ENCODE measurements around the gene CAP2.

Gene CAP2

DNA sequence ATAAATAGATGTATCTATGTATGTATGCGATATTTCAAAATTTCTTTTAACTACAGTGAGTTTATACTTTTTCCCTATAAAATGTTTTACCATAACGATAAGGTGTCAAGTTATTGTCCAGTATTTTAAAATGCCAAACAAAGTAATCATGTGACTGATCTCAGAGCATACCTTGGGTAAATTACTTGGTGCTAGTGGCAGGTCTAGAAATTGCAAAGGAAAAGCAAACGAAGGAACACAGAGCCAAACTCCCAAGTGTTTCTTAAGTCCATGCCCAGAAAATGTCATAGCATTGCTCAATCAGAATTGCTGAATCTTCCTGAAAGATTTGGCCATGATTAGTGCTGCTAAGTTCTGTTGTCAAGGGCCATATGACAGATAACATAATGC, 77.5 kb downstream of the CAP2 start:
- Histone ChIP-seq H3K9me3 (ENCODE audit: control insufficient read depth in 2 of 2, low read length in 2 of 2) (no peaks in the 10 kb centered on the region), H3K36me3 (ENCODE audit: control insufficient read depth in 2 of 2, insufficient read depth in 2 of 2, low read length in 2 of 2) (no peaks in the 10 kb centered on the region), H3K4me3 (ENCODE audit: low read length in 2 of 2) (no peak overlapping the region), H3K9ac (ENCODE audit: low read depth in 1 of 2, low read length in 2 of 2) (no peak overlapping the region), H3K27ac (ENCODE audit: low read depth in 2 of 2, low read length in 2 of 2) (no peak overlapping the region), H3K27me3 (ENCODE audit: control insufficient read depth in 2 of 2, insufficient read depth in 2 of 2, low read length in 2 of 2) (no peaks in the 10 kb centered on the region), H3K4me1 (ENCODE audit: control insufficient read depth in 2 of 2, insufficient read depth in 2 of 2, low read length in 2 of 2) (peaks cover 0 to 13% of the 10 kb centered on the region in 2 donors)

DNA sequence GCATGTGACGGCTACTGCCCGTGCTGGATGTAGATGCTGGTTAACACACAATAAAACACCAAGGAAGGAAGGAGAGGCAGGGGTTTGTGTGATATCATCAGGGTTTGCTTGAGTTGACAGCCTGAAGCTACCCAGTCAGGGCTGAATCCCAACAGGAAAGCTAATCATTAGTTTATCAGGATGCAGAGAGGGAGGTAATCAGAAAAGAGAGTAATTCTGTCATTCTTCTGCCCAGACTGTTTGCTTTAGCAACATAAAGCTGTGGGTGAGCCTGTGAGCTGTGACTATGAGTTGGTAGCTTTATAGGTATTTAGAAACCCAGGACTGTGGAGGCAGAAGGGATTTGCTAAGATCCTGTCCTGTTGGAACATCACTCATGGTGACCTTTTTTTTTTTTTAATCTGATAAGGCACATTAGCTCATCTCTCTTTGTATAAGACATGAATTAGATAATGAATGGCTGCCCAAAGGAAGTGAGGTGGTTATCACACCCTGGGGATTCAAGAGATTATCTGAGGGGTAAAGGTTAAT, 79.3 kb downstream of the CAP2 start:
- Histone ChIP-seq H3K27me3 (ENCODE audit: control insufficient read depth in 2 of 2, insufficient read depth in 2 of 2, low read length in 2 of 2) (no peaks in the 10 kb centered on the region), H3K4me3 (ENCODE audit: low read length in 2 of 2) (no peak overlapping the region), H3K9me3 (ENCODE audit: control insufficient read depth in 2 of 2, low read length in 2 of 2) (no peaks in the 10 kb centered on the region), H3K27ac (ENCODE audit: low read depth in 2 of 2, low read length in 2 of 2) (peak overlapping the region in 1 of 2 donors; percentile 39), H3K4me1 (ENCODE audit: control insufficient read depth in 2 of 2, insufficient read depth in 2 of 2, low read length in 2 of 2) (peaks cover 0 to 13% of the 10 kb centered on the region in 2 donors), H3K9ac (ENCODE audit: low read depth in 1 of 2, low read length in 2 of 2) (no peak overlapping the region), H3K36me3 (ENCODE audit: control insufficient read depth in 2 of 2, insufficient read depth in 2 of 2, low read length in 2 of 2) (no peaks in the 10 kb centered on the region)

DNA sequence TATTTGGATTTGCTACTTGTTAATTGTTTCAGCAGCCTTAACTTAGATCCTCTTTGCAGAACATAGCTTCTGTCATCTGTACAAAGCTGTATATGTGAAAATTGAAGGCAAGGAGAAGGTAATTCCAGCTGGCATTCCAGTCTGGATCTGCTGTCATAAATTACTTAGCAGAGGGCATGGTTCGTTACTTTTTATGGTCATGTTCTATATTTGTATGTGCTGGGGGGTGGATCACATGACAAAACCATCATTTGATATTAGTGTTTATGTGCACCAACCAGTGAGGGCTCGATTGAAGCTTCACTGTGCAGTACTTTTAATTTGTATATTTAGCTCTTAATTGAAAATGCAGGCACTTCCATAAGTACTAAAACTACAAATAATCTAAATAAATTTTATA, 80.2 kb downstream of the CAP2 start:
- H3K27me3 ChIP-seq (ENCODE audit: control insufficient read depth in 2 of 2, insufficient read depth in 2 of 2, low read length in 2 of 2) = no peaks in the 10 kb centered on the region
- peaks cover 0 to 13% of the 10 kb centered on the region in 2 donors for H3K4me1 ChIP-seq (ENCODE audit: control insufficient read depth in 2 of 2, insufficient read depth in 2 of 2, low read length in 2 of 2)
- H3K9ac ChIP-seq (ENCODE audit: low read depth in 1 of 2, low read length in 2 of 2) = no peak overlapping the region
- H3K36me3 ChIP-seq (ENCODE audit: control insufficient read depth in 2 of 2, insufficient read depth in 2 of 2, low read length in 2 of 2) = no peaks in the 10 kb centered on the region
- no peak overlapping the region for H3K27ac ChIP-seq (ENCODE audit: low read depth in 2 of 2, low read length in 2 of 2)
- H3K9me3 ChIP-seq (ENCODE audit: control insufficient read depth in 2 of 2, low read length in 2 of 2) = no peaks in the 10 kb centered on the region
- H3K4me3 ChIP-seq (ENCODE audit: low read length in 2 of 2) = no peak overlapping the region

DNA sequence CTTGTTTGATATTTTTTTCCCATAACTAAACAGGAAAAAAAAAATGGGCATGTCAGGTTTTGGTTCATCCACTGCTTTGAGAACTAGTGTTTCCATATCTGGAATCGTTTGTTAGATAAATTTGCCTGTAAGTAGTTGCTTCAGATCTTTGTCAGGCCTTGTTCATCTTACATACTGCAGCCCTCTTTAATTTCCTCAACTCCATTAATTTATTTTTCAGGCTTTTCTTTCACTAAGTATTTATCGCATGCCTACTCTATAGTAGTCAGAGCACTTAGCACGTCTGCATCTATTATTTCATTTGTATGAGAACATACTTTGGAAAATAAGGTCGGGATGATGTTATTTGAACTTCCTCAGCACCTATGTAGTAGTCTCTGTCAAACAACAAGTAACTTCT, 80.9 kb downstream of the CAP2 start:
- no peak overlapping the region for H3K27ac ChIP-seq (ENCODE audit: low read depth in 2 of 2, low read length in 2 of 2)
- no peak overlapping the region for H3K9ac ChIP-seq (ENCODE audit: low read depth in 1 of 2, low read length in 2 of 2)
- H3K4me3 ChIP-seq (ENCODE audit: low read length in 2 of 2) = no peak overlapping the region
- H3K9me3 ChIP-seq (ENCODE audit: control insufficient read depth in 2 of 2, low read length in 2 of 2) = no peaks in the 10 kb centered on the region
- H3K27me3 ChIP-seq (ENCODE audit: control insufficient read depth in 2 of 2, insufficient read depth in 2 of 2, low read length in 2 of 2) = no peaks in the 10 kb centered on the region
- H3K36me3 ChIP-seq (ENCODE audit: control insufficient read depth in 2 of 2, insufficient read depth in 2 of 2, low read length in 2 of 2) = no peaks in the 10 kb centered on the region
- peaks cover 0 to 13% of the 10 kb centered on the region in 2 donors for H3K4me1 ChIP-seq (ENCODE audit: control insufficient read depth in 2 of 2, insufficient read depth in 2 of 2, low read length in 2 of 2)

DNA sequence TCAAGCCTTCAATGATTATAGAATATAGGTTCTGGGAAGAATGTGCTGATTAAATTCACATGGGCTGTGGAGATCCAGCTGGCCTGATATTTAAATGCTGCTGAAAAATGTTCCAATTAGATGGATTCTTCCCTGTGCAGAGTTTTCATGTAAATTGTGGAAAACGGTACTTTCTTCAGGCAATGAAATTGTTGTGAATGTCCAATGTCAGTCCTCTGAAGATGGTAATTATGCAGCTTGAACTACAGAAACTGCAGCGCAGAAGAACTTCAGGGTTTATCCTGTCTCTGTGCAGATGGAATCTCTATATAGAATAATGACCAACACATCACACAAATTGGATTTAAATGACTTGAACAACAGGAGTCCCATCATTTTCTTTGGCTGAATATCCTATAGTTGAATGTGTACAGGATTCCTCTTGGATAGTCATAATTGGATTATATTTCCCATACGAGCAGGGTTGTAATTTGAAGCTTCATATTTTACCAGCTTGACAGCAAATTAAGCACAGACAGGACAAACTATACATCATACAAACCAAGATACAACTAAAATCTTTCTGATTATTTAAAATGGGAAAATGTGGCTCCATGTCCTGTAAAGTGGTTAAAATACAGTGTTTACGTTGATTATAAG, 82.3 kb downstream of the CAP2 start:
- no peak overlapping the region for H3K9ac ChIP-seq (ENCODE audit: low read depth in 1 of 2, low read length in 2 of 2)
- H3K36me3 ChIP-seq (ENCODE audit: control insufficient read depth in 2 of 2, insufficient read depth in 2 of 2, low read length in 2 of 2) = no peaks in the 10 kb centered on the region
- no peak overlapping the region for H3K4me3 ChIP-seq (ENCODE audit: low read length in 2 of 2)
- H3K27me3 ChIP-seq (ENCODE audit: control insufficient read depth in 2 of 2, insufficient read depth in 2 of 2, low read length in 2 of 2) = no peaks in the 10 kb centered on the region
- peaks cover 0 to 13% of the 10 kb centered on the region in 2 donors for H3K4me1 ChIP-seq (ENCODE audit: control insufficient read depth in 2 of 2, insufficient read depth in 2 of 2, low read length in 2 of 2)
- H3K9me3 ChIP-seq (ENCODE audit: control insufficient read depth in 2 of 2, low read length in 2 of 2) = no peaks in the 10 kb centered on the region
- H3K27ac ChIP-seq (ENCODE audit: low read depth in 2 of 2, low read length in 2 of 2) = no peak overlapping the region

DNA sequence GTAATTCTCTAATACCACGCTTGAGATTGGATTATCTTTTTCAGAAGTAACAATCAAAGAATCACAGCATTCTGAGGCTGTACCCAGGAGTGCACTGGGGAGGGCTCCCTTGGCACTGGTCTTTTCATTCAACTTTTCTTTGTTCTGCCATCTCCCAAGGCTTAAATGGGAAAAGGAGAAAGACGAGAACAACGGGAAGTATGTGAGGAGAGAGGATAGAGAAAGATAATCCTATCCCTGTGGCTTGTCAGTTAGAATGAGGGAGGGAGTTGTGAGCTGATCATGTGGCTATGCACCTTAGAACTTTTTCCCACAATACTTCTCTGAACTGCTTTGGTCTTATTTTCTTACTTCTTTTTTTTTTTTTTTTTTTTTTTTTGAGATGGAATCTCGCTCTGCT, 83.1 kb downstream of the CAP2 start:
- H3K27me3 ChIP-seq (ENCODE audit: control insufficient read depth in 2 of 2, insufficient read depth in 2 of 2, low read length in 2 of 2) = no peaks in the 10 kb centered on the region
- H3K4me1 ChIP-seq (ENCODE audit: control insufficient read depth in 2 of 2, insufficient read depth in 2 of 2, low read length in 2 of 2) = peaks cover 0 to 13% of the 10 kb centered on the region in 2 donors
- H3K36me3 ChIP-seq (ENCODE audit: control insufficient read depth in 2 of 2, insufficient read depth in 2 of 2, low read length in 2 of 2) = no peaks in the 10 kb centered on the region
- H3K9ac ChIP-seq (ENCODE audit: low read depth in 1 of 2, low read length in 2 of 2) = no peak overlapping the region
- H3K9me3 ChIP-seq (ENCODE audit: control insufficient read depth in 2 of 2, low read length in 2 of 2) = no peaks in the 10 kb centered on the region
- no peak overlapping the region for H3K4me3 ChIP-seq (ENCODE audit: low read length in 2 of 2)
- no peak overlapping the region for H3K27ac ChIP-seq (ENCODE audit: low read depth in 2 of 2, low read length in 2 of 2)

DNA sequence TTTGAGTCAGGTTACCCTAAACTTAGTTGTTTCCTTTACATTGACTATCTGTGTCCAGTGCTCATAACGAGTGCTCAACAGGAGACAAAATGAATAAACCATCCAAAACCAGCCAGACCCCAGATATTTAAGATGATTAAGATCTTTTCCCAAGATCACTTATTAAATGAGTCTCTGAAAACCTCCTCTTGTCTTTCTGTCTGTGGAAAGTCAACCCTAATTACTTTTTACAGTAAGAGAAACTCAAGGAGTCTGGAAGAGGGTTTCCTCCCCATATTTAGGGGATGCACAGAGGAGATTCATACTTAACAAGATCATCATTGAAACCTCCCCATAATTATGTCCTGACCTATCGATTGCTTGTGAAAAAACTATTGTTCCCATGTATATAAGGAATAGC, 84.0 kb downstream of the CAP2 start:
- no peak overlapping the region for H3K4me3 ChIP-seq (ENCODE audit: low read length in 2 of 2)
- H3K4me1 ChIP-seq (ENCODE audit: control insufficient read depth in 2 of 2, insufficient read depth in 2 of 2, low read length in 2 of 2) = peaks cover 0 to 13% of the 10 kb centered on the region in 2 donors
- no peak overlapping the region for H3K9ac ChIP-seq (ENCODE audit: low read depth in 1 of 2, low read length in 2 of 2)

DNA sequence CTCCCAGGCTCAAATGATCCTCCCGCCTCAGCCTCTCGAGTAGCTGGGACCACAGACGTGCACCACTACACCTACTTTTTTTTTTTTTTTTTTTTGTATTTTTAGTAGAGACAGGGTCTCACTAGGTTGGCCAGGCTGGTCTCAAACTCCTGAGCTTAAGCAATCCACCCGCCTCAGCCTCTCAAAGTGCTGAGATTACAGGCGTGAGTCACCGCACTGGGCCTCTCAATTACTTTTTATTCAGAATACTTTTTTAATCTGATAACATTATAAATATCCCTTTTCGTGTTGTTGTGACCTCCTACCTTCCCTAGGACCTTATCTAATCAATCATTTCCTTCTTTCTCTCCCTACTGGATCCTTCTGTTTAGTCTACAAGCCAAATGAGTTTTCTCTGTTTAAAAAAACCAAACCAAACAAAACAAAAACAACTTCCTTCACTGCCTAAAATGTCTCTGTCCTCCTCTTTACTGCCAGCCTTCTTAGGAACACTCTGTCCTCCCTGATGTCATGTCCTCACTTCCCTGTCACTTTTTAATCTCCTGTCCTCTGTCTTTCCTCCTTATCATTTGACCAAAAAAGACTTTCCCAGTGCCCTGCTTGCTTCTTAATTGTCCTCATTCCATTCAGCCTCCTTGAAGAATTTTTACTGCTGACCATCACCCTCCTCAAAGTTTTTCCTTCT, 85.0 kb downstream of the CAP2 start:
- no peaks in the 10 kb centered on the region for H3K36me3 ChIP-seq (ENCODE audit: control insufficient read depth in 2 of 2, insufficient read depth in 2 of 2, low read length in 2 of 2)
- peaks cover 0 to 4% of the 10 kb centered on the region in 2 donors for H3K4me1 ChIP-seq (ENCODE audit: control insufficient read depth in 2 of 2, insufficient read depth in 2 of 2, low read length in 2 of 2)
- no peaks in the 10 kb centered on the region for H3K27me3 ChIP-seq (ENCODE audit: control insufficient read depth in 2 of 2, insufficient read depth in 2 of 2, low read length in 2 of 2)
- H3K9ac ChIP-seq (ENCODE audit: low read depth in 1 of 2, low read length in 2 of 2) = no peak overlapping the region
- H3K9me3 ChIP-seq (ENCODE audit: control insufficient read depth in 2 of 2, low read length in 2 of 2) = no peaks in the 10 kb centered on the region
- peak overlapping the region in 1 of 2 donors; percentile 14 for H3K27ac ChIP-seq (ENCODE audit: low read depth in 2 of 2, low read length in 2 of 2)
- no peak overlapping the region for H3K4me3 ChIP-seq (ENCODE audit: low read length in 2 of 2)

More for the DNA sequence above, 84.0 kb downstream of the CAP2 start:
- Histone ChIP-seq H3K27ac (ENCODE audit: low read depth in 2 of 2, low read length in 2 of 2) (no peak overlapping the region), H3K9me3 (ENCODE audit: control insufficient read depth in 2 of 2, low read length in 2 of 2) (no peaks in the 10 kb centered on the region), H3K36me3 (ENCODE audit: control insufficient read depth in 2 of 2, insufficient read depth in 2 of 2, low read length in 2 of 2) (no peaks in the 10 kb centered on the region), H3K27me3 (ENCODE audit: control insufficient read depth in 2 of 2, insufficient read depth in 2 of 2, low read length in 2 of 2) (no peaks in the 10 kb centered on the region)

DNA sequence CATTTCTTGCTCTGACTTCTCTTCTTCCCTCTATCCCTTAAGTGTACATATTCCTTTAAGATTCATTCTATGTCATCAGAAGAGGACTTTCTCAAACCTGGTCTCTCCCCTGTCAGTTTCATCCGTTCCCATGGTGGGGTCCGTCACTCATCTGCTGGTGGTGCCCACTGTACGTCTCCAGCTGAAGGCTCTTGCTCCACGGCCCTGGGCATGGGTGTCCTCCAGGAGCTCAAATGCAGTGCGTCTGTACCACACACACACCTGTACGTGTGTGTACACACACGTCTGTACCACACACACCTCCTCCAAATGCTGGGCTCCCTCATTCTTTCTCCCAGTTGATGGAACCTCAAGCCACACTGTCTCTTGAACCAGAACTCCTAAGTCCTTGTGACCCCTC, 85.6 kb downstream of the CAP2 start:
- Histone ChIP-seq H3K36me3 (ENCODE audit: control insufficient read depth in 2 of 2, insufficient read depth in 2 of 2, low read length in 2 of 2) (no peaks in the 10 kb centered on the region), H3K4me3 (ENCODE audit: low read length in 2 of 2) (no peak overlapping the region), H3K27ac (ENCODE audit: low read depth in 2 of 2, low read length in 2 of 2) (peak overlapping the region in 1 of 2 donors; percentile 14), H3K9me3 (ENCODE audit: control insufficient read depth in 2 of 2, low read length in 2 of 2) (no peaks in the 10 kb centered on the region), H3K9ac (ENCODE audit: low read depth in 1 of 2, low read length in 2 of 2) (no peak overlapping the region), H3K27me3 (ENCODE audit: control insufficient read depth in 2 of 2, insufficient read depth in 2 of 2, low read length in 2 of 2) (no peaks in the 10 kb centered on the region), H3K4me1 (ENCODE audit: control insufficient read depth in 2 of 2, insufficient read depth in 2 of 2, low read length in 2 of 2) (no peaks in the 10 kb centered on the region)

DNA sequence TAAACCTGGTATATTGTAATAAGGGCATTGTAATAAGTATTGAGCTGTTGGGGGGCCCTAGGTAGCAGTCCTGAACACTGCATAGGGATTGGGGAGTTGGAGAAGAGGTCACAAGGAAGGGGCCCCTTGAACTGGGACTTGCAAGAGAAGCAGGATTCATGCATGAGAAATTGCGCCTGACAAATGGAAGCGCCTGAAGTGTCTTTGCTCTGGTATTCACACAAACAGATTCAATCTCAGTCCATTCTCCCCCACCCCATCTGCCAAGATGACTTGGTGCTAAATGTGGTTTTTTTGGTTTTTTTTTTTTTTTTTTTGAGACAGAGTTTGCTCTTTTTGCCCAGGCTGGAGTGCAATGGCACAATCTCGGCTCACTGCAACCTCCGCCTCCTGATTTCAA, 87.1 kb downstream of the CAP2 start:
- H3K36me3 ChIP-seq (ENCODE audit: control insufficient read depth in 2 of 2, insufficient read depth in 2 of 2, low read length in 2 of 2) = no peaks in the 10 kb centered on the region
- H3K4me1 ChIP-seq (ENCODE audit: control insufficient read depth in 2 of 2, insufficient read depth in 2 of 2, low read length in 2 of 2) = no peaks in the 10 kb centered on the region
- H3K27me3 ChIP-seq (ENCODE audit: control insufficient read depth in 2 of 2, insufficient read depth in 2 of 2, low read length in 2 of 2) = no peaks in the 10 kb centered on the region
- H3K9ac ChIP-seq (ENCODE audit: low read depth in 1 of 2, low read length in 2 of 2) = no peak overlapping the region
- no peak overlapping the region for H3K4me3 ChIP-seq (ENCODE audit: low read length in 2 of 2)
- H3K9me3 ChIP-seq (ENCODE audit: control insufficient read depth in 2 of 2, low read length in 2 of 2) = no peaks in the 10 kb centered on the region
- no peak overlapping the region for H3K27ac ChIP-seq (ENCODE audit: low read depth in 2 of 2, low read length in 2 of 2)

All from mucosa of rectum (tissue), 2 donors.